ENCODE measurements around the gene DUSP6. TPM values are rescaled to one million over a fixed set of nuclear protein-coding genes. Genes with fewer than 3 reads are reported as not detected.

DUSP6 gene
- total and polyA plus RNA-seq, 2 of the 13 experiments (the other 11 are each of a cell fraction or from before 2014, with no cell fraction given), result 40.9 to 161 TPM

- TF ChIP-seq NONO (IDR thresholded peaks at IDR 0.05), result no peak
- no peak for TF ChIP-seq NONO (CRISPR knock-in tag; conservative IDR thresholded peaks at IDR 0.05)
- TF ChIP-seq, protein P1, sequence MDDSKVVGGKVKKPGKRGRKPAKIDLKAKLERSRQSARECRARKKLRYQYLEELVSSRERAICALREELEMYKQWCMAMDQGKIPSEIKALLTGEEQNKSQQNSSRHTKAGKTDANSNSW (CRISPR knock-in tag; IDR thresholded peaks at IDR 0.05; ENCODE audit: borderline replicate concordance), result no peak
- TF ChIP-seq ZNF879 (CRISPR knock-in tag; IDR thresholded peaks at IDR 0.05), result no peak
- TF ChIP-seq, protein P2, sequence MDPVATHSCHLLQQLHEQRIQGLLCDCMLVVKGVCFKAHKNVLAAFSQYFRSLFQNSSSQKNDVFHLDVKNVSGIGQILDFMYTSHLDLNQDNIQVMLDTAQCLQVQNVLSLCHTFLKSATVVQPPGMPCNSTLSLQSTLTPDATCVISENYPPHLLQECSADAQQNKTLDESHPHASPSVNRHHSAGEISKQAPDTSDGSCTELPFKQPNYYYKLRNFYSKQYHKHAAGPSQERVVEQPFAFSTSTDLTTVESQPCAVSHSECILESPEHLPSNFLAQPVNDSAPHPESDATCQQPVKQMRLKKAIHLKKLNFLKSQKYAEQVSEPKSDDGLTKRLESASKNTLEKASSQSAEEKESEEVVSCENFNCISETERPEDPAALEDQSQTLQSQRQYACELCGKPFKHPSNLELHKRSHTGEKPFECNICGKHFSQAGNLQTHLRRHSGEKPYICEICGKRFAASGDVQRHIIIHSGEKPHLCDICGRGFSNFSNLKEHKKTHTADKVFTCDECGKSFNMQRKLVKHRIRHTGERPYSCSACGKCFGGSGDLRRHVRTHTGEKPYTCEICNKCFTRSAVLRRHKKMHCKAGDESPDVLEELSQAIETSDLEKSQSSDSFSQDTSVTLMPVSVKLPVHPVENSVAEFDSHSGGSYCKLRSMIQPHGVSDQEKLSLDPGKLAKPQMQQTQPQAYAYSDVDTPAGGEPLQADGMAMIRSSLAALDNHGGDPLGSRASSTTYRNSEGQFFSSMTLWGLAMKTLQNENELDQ (CRISPR knock-in tag; IDR thresholded peaks at IDR 0.05; ENCODE audit: borderline replicate concordance), result no peak
- 0 out of 2 replicates have a peak, but pooled peaks have one; percentile 23 for TF ChIP-seq MEIS2 (CRISPR knock-in tag; IDR thresholded peaks at IDR 0.05)
- TF ChIP-seq MYC (CRISPR knock-in tag; IDR thresholded peaks at IDR 0.05; ENCODE audit: borderline replicate concordance), result no peak
- TF ChIP-seq, protein P3, sequence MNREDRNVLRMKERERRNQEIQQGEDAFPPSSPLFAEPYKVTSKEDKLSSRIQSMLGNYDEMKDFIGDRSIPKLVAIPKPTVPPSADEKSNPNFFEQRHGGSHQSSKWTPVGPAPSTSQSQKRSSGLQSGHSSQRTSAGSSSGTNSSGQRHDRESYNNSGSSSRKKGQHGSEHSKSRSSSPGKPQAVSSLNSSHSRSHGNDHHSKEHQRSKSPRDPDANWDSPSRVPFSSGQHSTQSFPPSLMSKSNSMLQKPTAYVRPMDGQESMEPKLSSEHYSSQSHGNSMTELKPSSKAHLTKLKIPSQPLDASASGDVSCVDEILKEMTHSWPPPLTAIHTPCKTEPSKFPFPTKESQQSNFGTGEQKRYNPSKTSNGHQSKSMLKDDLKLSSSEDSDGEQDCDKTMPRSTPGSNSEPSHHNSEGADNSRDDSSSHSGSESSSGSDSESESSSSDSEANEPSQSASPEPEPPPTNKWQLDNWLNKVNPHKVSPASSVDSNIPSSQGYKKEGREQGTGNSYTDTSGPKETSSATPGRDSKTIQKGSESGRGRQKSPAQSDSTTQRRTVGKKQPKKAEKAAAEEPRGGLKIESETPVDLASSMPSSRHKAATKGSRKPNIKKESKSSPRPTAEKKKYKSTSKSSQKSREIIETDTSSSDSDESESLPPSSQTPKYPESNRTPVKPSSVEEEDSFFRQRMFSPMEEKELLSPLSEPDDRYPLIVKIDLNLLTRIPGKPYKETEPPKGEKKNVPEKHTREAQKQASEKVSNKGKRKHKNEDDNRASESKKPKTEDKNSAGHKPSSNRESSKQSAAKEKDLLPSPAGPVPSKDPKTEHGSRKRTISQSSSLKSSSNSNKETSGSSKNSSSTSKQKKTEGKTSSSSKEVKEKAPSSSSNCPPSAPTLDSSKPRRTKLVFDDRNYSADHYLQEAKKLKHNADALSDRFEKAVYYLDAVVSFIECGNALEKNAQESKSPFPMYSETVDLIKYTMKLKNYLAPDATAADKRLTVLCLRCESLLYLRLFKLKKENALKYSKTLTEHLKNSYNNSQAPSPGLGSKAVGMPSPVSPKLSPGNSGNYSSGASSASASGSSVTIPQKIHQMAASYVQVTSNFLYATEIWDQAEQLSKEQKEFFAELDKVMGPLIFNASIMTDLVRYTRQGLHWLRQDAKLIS (CRISPR knock-in tag; IDR thresholded peaks at IDR 0.05), result peak; percentile 84; the same call in 1 of the 2 replicates
- TF ChIP-seq HNRNPK (IDR thresholded peaks at IDR 0.05; ENCODE audit: low read depth, low read length, poor library complexity, severe bottlenecking), result no peak
- TF ChIP-seq ZNF790 (CRISPR knock-in tag; IDR thresholded peaks at IDR 0.05; ENCODE audit: borderline replicate concordance), result 0 out of 2 replicates have a peak, but pooled peaks have one; percentile 48
- no peak for TF ChIP-seq NFIB (CRISPR knock-in tag; IDR thresholded peaks at IDR 0.05; ENCODE audit: borderline replicate concordance)
- no peak for TF ChIP-seq ETS1 (CRISPR knock-in tag; IDR thresholded peaks at IDR 0.05)
- TF ChIP-seq MAF1 (CRISPR knock-in tag; IDR thresholded peaks at IDR 0.05; ENCODE audit: borderline replicate concordance), result no peak
- TF ChIP-seq SMYD3 (CRISPR knock-in tag; IDR thresholded peaks at IDR 0.05), result no peak
- TF ChIP-seq, protein P4, sequence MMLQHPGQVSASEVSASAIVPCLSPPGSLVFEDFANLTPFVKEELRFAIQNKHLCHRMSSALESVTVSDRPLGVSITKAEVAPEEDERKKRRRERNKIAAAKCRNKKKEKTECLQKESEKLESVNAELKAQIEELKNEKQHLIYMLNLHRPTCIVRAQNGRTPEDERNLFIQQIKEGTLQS (CRISPR knock-in tag; IDR thresholded peaks at IDR 0.05), result no peak
- TF ChIP-seq ZNF816 (CRISPR knock-in tag; IDR thresholded peaks at IDR 0.05; ENCODE audit: borderline replicate concordance), result no peak; the same call in 1 of the 2 replicates
- no peak for TF ChIP-seq STAT5B (CRISPR knock-in tag; IDR thresholded peaks at IDR 0.05)
- no peak for TF ChIP-seq SNRNP70 (IDR thresholded peaks at IDR 0.05; ENCODE audit: low read depth, low read length)
- TF ChIP-seq TOE1 (CRISPR knock-in tag; IDR thresholded peaks at IDR 0.05), result no peak
- TF ChIP-seq SALL2 (CRISPR knock-in tag; IDR thresholded peaks at IDR 0.05), result no peak
- no peak for TF ChIP-seq ZNF33A (CRISPR knock-in tag; IDR thresholded peaks at IDR 0.05; ENCODE audit: borderline replicate concordance)
- no peak for TF ChIP-seq ZBTB8A (CRISPR knock-in tag; IDR thresholded peaks at IDR 0.05; ENCODE audit: borderline replicate concordance, low read depth)
These were observed 3.2 kb downstream of the DUSP6 start (continued) for GRCh38 chr12:89348894-89349699.
